ENCODE results near the gene DAB2.

DAB2 gene

GRCh38 chr5:39447059-39447458 is 22.3 kb upstream of the DAB2 start:
- DNase-seq, result no peak

- no peak for DNase-seq
These were observed 21.5 kb upstream of the DAB2 start for GRCh38 chr5:39446231-39446630.

- no peak for DNase-seq
These were observed 19.1 kb upstream of the DAB2 start for GRCh38 chr5:39443911-39444310.

GRCh38 chr5:39442991-39443390 is 18.2 kb upstream of the DAB2 start:
- no peak for DNase-seq

GRCh38 chr5:39441838-39442237 is 17.1 kb upstream of the DAB2 start:
- DNase-seq, result no peak

GRCh38 chr5:39440958-39441624 is 16.3 kb upstream of the DAB2 start:
- no peak for DNase-seq

- DNase-seq, result no peak
These were observed 15.6 kb upstream of the DAB2 start for GRCh38 chr5:39440192-39440957.

GRCh38 chr5:39439582-39440162 is 14.9 kb upstream of the DAB2 start:
- DNase-seq, result no peak

GRCh38 chr5:39437467-39437866 is 12.7 kb upstream of the DAB2 start:
- no peak for DNase-seq

- no peak for DNase-seq
These were observed 9.1 kb upstream of the DAB2 start for GRCh38 chr5:39433848-39434247.

- no peak for DNase-seq
These were observed 8.1 kb upstream of the DAB2 start for GRCh38 chr5:39432696-39433530.

- no peak for DNase-seq
These were observed 5.7 kb upstream of the DAB2 start for GRCh38 chr5:39430461-39430860.

- DNase-seq, result no peak
These were observed 3.9 kb upstream of the DAB2 start for GRCh38 chr5:39428640-39429039.

GRCh38 chr5:39427633-39428032 is 2.9 kb upstream of the DAB2 start:
- no peak for DNase-seq

GRCh38 chr5:39427229-39427628 is 2.4 kb upstream of the DAB2 start:
- DNase-seq, result no peak

GRCh38 chr5:39426746-39427105 is 1.9 kb upstream of the DAB2 start:
- no peak for DNase-seq

GRCh38 chr5:39426051-39426745 is 1.4 kb upstream of the DAB2 start:
- DNase-seq, result no peak

- no peak for DNase-seq
These were observed 1.4 kb downstream of the DAB2 start for GRCh38 chr5:39423331-39423751.

- no peak for DNase-seq
These were observed 2.0 kb downstream of the DAB2 start for GRCh38 chr5:39422728-39423285.

GRCh38 chr5:39422036-39422606 is 2.7 kb downstream of the DAB2 start:
- DNase-seq, result no peak

- DNase-seq, result no peak
These were observed 4.2 kb downstream of the DAB2 start for GRCh38 chr5:39420482-39421145.

GRCh38 chr5:39419796-39420195 is 5.0 kb downstream of the DAB2 start:
- DNase-seq, result no peak
